GM21619 (cell line): ENCODE data around the gene LAMTOR5.
"Not testable (repeated sequence)": the region's sequence is repeated elsewhere in the genome, so short reads cannot be mapped to it uniquely, and the experiment has no call there.

Experiments used
- ATAC-seq: cut with Tn5 transposase; IDR thresholded peaks from one replicate; pipeline ENCODE4 v1.9.1; 2021; ENCODE audit not compliant: unreplicated experiment

Gene LAMTOR5

GRCh38 chr1:110407260-110408210 lies at the start of gene LAMTOR5:
TSS of gene LAMTOR5 (minus strand) at chr1:110407694. CDS start at chr1:110407620, 74 bp downstream.
- ATAC-seq = peak; percentile 91

GRCh38 chr1:110457206-110457605 lies 49.7 kb upstream of the LAMTOR5 start:
- ATAC-seq = no peak

GRCh38 chr1:110455151-110455550 lies 47.7 kb upstream of the LAMTOR5 start:
- no peak for ATAC-seq

GRCh38 chr1:110454328-110454727 lies 46.8 kb upstream of the LAMTOR5 start:
- no peak for ATAC-seq

GRCh38 chr1:110453829-110454228 lies 46.3 kb upstream of the LAMTOR5 start:
- no peak for ATAC-seq

- ATAC-seq = no peak
These were observed 44.8 kb upstream of the LAMTOR5 start for GRCh38 chr1:110452330-110452729.

- ATAC-seq = no peak
These were observed 43.4 kb upstream of the LAMTOR5 start, which contains the start of gene PROK1 for GRCh38 chr1:110450929-110451328. TSS of gene PROK1 (plus strand) at chr1:110451149. CDS start at chr1:110451217, 68 bp downstream.

GRCh38 chr1:110449661-110450651 lies 42.5 kb upstream of the LAMTOR5 start:
- ATAC-seq = no peak

GRCh38 chr1:110444561-110444960 lies 37.1 kb upstream of the LAMTOR5 start:
- no peak for ATAC-seq

GRCh38 chr1:110443451-110443850 lies 36.0 kb upstream of the LAMTOR5 start:
- ATAC-seq = no peak

GRCh38 chr1:110441888-110442287 lies 34.4 kb upstream of the LAMTOR5 start:
- ATAC-seq = no peak

- ATAC-seq = no peak
These were observed 33.4 kb upstream of the LAMTOR5 start for GRCh38 chr1:110440877-110441276.

GRCh38 chr1:110439873-110440272 lies 32.4 kb upstream of the LAMTOR5 start:
- ATAC-seq = not testable (repeated sequence)

GRCh38 chr1:110438893-110439292 lies 31.4 kb upstream of the LAMTOR5 start:
- ATAC-seq = no peak

- ATAC-seq = not testable (repeated sequence)
These were observed 30.3 kb upstream of the LAMTOR5 start for GRCh38 chr1:110437645-110438299.

GRCh38 chr1:110436635-110437034 lies 29.1 kb upstream of the LAMTOR5 start:
- ATAC-seq = no peak

- ATAC-seq = no peak
These were observed 27.5 kb upstream of the LAMTOR5 start for GRCh38 chr1:110434946-110435345.

- ATAC-seq = no peak
These were observed 26.3 kb upstream of the LAMTOR5 start for GRCh38 chr1:110433803-110434202.

- ATAC-seq = no peak
These were observed 25.7 kb upstream of the LAMTOR5 start for GRCh38 chr1:110433213-110433612.

- no peak for ATAC-seq
These were observed 23.4 kb upstream of the LAMTOR5 start for GRCh38 chr1:110430901-110431300.

GRCh38 chr1:110430366-110430765 lies 22.9 kb upstream of the LAMTOR5 start:
- no peak for ATAC-seq
